ENCODE measurements around the gene NFATC1. TPM values are rescaled to one million over a fixed set of nuclear protein-coding genes. Genes with fewer than 3 reads are reported as not detected.
"Not testable (repeated sequence)": the region's sequence is repeated elsewhere in the genome, so short reads cannot be mapped to it uniquely, and the experiment has no call there.

NFATC1 gene
- total RNA-seq, 3 donors from 2014 or later, result 62.7 to 80.8 (median 75.2) TPM

GRCh38 chr18:79368681-79369080, 27.0 kb upstream of the NFATC1 start:
- peaks cover 17% of the 10 kb centered on the region for H3K36me3 Mint-ChIP-seq (ENCODE audit: insufficient read depth)

DNA sequence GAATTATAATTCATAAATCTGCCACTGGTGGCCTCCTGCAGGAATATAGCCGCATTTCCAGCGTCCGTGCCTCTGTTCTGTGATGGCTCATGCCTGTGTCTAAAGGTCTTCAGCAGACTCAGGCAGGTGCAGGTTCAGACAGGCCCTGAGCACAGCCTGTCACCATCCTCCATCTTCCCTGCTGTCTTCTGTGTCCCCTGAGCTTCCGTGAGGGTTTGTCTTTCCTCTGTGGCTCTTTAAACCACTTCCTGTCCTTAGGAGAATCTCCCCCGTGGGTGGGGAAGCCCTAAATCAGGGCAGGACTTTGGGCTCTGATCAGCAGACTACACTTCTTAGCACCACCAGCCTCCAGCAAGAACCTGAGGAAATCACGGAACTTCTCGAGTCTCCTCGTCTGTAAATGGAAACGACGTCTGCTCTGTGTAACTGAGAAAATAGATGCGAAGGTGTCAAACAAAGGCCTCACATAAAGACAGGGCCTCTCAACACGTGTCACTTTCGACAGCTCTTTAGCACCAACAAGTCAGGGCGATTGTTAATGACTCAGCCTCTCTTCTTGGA, 24.1 kb upstream of the NFATC1 start:
- ATAC-seq (peak; percentile 38 to 40), DNase-seq (no peak)
- H3K9me3 Mint-ChIP-seq, result no peaks in the 10 kb centered on the region
- H3K27me3 Mint-ChIP-seq (ENCODE audit: low read depth), result no peaks in the 10 kb centered on the region
- peaks cover 35% of the 10 kb centered on the region for H3K4me1 Mint-ChIP-seq (ENCODE audit: low read depth)
- H3K36me3 Mint-ChIP-seq (ENCODE audit: insufficient read depth), result peaks cover 6% of the 10 kb centered on the region
- no peak overlapping the region for H3K4me3 Mint-ChIP-seq

More at GRCh38 chr18:79368681-79369080, 27.0 kb upstream of the NFATC1 start:
- Mint-ChIP-seq H3K4me3 (no peak overlapping the region), H3K27me3 (ENCODE audit: low read depth) (no peaks in the 10 kb centered on the region), H3K4me1 (ENCODE audit: low read depth) (peaks cover 35% of the 10 kb centered on the region), H3K9me3 (no peaks in the 10 kb centered on the region)
- no peak for DNase-seq
- peak; percentile 48 to 53 for ATAC-seq

DNA sequence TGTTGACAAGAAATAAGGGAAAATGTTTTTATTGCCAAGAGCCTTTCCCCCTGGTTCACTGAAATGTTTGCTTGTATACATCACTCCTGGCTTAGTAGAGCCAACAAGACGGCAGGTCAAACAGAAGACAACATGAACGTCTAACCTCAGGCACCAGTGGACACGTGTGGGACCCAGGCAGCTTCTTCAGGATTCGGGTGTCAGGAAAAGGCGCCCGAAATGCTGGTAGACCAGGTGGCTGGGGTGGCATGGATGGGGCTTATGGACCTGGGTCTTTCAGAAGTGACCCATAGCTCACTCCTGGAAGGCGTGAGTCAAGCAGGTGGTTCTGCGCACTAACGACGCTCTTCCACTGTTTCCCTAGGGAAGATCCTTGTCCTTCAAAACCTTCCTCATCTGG, 23.3 kb upstream of the NFATC1 start:
- Mint-ChIP-seq H3K27me3 (ENCODE audit: low read depth) (no peaks in the 10 kb centered on the region), H3K4me3 (no peak overlapping the region), H3K36me3 (ENCODE audit: insufficient read depth) (peaks cover 6% of the 10 kb centered on the region), H3K9me3 (no peaks in the 10 kb centered on the region), H3K4me1 (ENCODE audit: low read depth) (peaks cover 33% of the 10 kb centered on the region)
- DNase-seq (no peak), ATAC-seq (no peak)

GRCh38 chr18:79372991-79373390, 22.7 kb upstream of the NFATC1 start:
- H3K9me3 Mint-ChIP-seq, result no peaks in the 10 kb centered on the region
- ATAC-seq (no peak), DNase-seq (no peak)
- no peak overlapping the region for H3K4me3 Mint-ChIP-seq
- no peaks in the 10 kb centered on the region for H3K27me3 Mint-ChIP-seq (ENCODE audit: low read depth)
- peaks cover 6% of the 10 kb centered on the region for H3K36me3 Mint-ChIP-seq (ENCODE audit: insufficient read depth)
- H3K4me1 Mint-ChIP-seq (ENCODE audit: low read depth), result peaks cover 28% of the 10 kb centered on the region

DNA sequence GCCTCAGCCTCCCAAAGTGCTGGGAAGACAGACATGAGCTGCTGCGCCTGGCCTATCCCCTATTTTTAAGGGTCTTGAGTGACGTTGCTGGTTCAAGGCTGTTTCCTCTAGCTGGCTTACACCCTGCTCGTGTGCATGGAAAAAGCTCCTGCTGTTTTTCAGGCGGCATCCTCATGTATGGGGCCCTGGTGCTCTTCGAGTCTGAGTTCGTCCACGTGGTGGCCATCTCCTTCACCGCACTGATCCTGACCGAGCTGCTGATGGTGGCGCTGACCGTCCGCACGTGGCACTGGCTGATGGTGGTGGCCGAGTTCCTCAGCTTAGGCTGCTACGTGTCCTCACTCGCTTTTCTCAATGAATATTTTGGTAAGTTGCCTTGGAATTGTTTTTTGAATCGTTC, 22.0 kb upstream of the NFATC1 start:
- Mint-ChIP-seq H3K4me1 (ENCODE audit: low read depth) (peaks cover 21% of the 10 kb centered on the region), H3K27me3 (ENCODE audit: low read depth) (no peaks in the 10 kb centered on the region)
- ATAC-seq, result no peak

GRCh38 chr18:79374408-79375171, 21.1 kb upstream of the NFATC1 start:
- H3K27me3 Mint-ChIP-seq (ENCODE audit: low read depth), result no peaks in the 10 kb centered on the region
- H3K4me1 Mint-ChIP-seq (ENCODE audit: low read depth), result peaks cover 26% of the 10 kb centered on the region
- H3K4me3 Mint-ChIP-seq, result no peak overlapping the region

More for the DNA sequence above, 22.0 kb upstream of the NFATC1 start:
- DNase-seq, result no peak
- peaks cover 9% of the 10 kb centered on the region for H3K36me3 Mint-ChIP-seq (ENCODE audit: insufficient read depth)
- no peaks in the 10 kb centered on the region for H3K9me3 Mint-ChIP-seq
- no peak overlapping the region for H3K4me3 Mint-ChIP-seq

DNA sequence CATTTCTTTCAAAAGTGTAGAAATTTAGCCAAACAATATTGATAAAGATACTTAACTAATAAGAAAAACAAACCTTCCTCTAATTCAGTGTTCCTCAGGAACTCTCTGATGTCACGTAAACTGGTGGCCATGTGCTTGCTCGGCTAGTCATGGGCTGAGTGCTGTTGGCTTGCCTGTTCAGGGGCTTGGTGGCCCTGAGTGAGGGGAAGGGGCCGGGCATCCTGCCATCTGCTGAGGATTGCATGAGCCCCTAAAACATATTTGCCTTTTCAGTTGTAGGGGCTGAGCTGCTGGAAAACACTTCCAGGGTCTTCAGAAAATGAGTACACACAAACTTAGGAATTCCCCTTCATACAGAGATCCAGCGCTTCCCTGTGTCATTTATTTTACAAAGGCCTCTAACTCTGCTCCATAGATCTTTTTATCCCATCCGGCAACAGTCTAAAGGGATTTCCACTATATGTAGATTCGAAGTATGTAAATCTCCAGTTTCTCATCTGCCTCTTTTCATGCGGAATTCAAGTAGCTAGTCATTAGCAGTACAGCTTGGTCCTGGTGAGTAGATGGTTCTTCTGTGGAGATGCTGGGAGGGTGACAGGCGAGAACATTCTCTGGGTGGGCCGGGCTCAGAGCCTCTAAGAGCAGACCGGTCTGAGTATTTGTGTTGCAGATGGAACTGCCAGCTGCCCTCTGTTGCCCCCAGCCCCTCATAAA, 20.1 kb upstream of the NFATC1 start:
- peaks cover 20% of the 10 kb centered on the region for H3K4me1 Mint-ChIP-seq (ENCODE audit: low read depth)
- H3K4me3 Mint-ChIP-seq, result no peak overlapping the region
- ATAC-seq, result no peak
- H3K36me3 Mint-ChIP-seq (ENCODE audit: insufficient read depth), result peaks cover 11% of the 10 kb centered on the region
- H3K9me3 Mint-ChIP-seq, result no peaks in the 10 kb centered on the region
- H3K27me3 Mint-ChIP-seq (ENCODE audit: low read depth), result no peaks in the 10 kb centered on the region
- DNase-seq, result no peak

More at GRCh38 chr18:79374408-79375171, 21.1 kb upstream of the NFATC1 start:
- ATAC-seq, result no peak
- DNase-seq, result no peak
- H3K36me3 Mint-ChIP-seq (ENCODE audit: insufficient read depth), result peaks cover 11% of the 10 kb centered on the region
- H3K9me3 Mint-ChIP-seq, result no peaks in the 10 kb centered on the region

DNA sequence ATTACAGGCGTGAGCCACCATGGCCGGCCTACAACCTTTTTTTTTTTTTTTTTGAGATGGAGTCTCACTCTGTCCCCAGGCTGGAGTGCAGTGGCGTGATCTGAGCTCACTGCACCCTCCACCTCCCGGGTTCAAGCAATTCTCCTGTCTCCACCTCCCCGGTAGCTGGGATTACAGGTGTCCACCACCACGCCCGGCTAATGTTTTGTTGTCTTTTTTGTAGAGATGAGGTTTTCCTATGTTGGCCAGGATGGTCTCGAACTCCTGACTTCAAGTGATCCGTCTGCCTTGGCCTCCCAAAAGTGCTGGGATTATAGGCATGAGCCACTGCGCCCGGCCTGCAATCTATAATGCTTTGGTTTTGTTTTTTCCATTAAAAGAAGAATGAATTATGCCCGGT, 19.1 kb upstream of the NFATC1 start:
- H3K4me3 Mint-ChIP-seq; ATAC-seq; DNase-seq; H3K27me3 Mint-ChIP-seq (ENCODE audit: low read depth); H3K9me3 Mint-ChIP-seq: not testable (repeated sequence)
- peaks cover 11% of the 10 kb centered on the region for H3K36me3 Mint-ChIP-seq (ENCODE audit: insufficient read depth)
- peaks cover 10% of the 10 kb centered on the region for H3K4me1 Mint-ChIP-seq (ENCODE audit: low read depth)

GRCh38 chr18:79377187-79377891, 18.4 kb upstream of the NFATC1 start:
- H3K4me1 Mint-ChIP-seq (ENCODE audit: low read depth), result peaks cover 8% of the 10 kb centered on the region
- no peak for DNase-seq
- H3K36me3 Mint-ChIP-seq (ENCODE audit: insufficient read depth), result peaks cover 9% of the 10 kb centered on the region
- ATAC-seq, result no peak
- H3K27me3 Mint-ChIP-seq (ENCODE audit: low read depth), result no peaks in the 10 kb centered on the region
- H3K4me3 Mint-ChIP-seq, result no peak overlapping the region
- no peaks in the 10 kb centered on the region for H3K9me3 Mint-ChIP-seq

DNA sequence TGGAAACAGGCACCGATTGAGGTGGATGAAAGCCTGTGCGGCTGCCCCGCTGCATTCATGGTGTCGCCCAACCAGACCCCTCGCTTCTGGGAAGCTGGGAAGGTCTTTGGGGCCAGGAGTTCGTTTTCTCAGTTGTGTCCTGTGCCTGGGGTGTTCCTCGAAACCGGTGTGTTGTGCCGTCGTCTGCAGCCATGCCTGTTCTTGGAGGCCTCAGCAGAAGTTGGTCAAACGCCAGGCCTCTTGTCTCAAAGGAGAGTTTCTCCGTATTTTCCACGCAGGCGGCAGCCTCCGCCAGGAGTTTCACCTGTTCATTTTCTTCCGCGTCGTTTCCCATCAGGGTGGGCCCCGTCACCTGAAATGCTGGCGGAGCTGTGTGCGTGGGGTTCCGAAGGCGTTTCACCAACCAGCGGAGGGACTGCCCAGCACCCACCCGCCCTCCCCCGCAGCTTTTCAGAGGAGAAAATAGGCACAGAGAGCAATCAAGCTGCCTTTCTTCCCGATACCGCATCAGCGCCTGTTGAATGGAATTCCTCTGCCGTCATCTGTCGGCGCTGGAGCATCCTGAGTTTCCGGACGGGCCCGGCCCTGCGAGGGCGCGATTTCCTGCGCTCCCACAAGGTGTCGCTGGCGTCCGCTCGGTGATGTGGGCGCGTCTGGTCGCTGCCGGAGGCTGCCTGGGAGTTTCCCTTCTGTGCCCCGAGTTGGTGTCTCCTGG, 17.0 kb upstream of the NFATC1 start:
- ATAC-seq (peak; percentile 84 to 91), DNase-seq (peak; percentile 84)
- H3K27me3 Mint-ChIP-seq (ENCODE audit: low read depth), result no peaks in the 10 kb centered on the region
- H3K4me3 Mint-ChIP-seq, result no peak overlapping the region
- H3K4me1 Mint-ChIP-seq (ENCODE audit: low read depth), result peaks cover 8% of the 10 kb centered on the region
- H3K9me3 Mint-ChIP-seq, result no peaks in the 10 kb centered on the region
- peaks cover 8% of the 10 kb centered on the region for H3K36me3 Mint-ChIP-seq (ENCODE audit: insufficient read depth)

GRCh38 chr18:79379251-79379905, 16.4 kb upstream of the NFATC1 start:
- H3K4me3 Mint-ChIP-seq, result no peak overlapping the region
- ATAC-seq, result no peak
- no peak for DNase-seq
- peaks cover 8% of the 10 kb centered on the region for H3K4me1 Mint-ChIP-seq (ENCODE audit: low read depth)
- H3K9me3 Mint-ChIP-seq, result no peaks in the 10 kb centered on the region
- H3K36me3 Mint-ChIP-seq (ENCODE audit: insufficient read depth), result peaks cover 8% of the 10 kb centered on the region
- H3K27me3 Mint-ChIP-seq (ENCODE audit: low read depth), result no peaks in the 10 kb centered on the region

DNA sequence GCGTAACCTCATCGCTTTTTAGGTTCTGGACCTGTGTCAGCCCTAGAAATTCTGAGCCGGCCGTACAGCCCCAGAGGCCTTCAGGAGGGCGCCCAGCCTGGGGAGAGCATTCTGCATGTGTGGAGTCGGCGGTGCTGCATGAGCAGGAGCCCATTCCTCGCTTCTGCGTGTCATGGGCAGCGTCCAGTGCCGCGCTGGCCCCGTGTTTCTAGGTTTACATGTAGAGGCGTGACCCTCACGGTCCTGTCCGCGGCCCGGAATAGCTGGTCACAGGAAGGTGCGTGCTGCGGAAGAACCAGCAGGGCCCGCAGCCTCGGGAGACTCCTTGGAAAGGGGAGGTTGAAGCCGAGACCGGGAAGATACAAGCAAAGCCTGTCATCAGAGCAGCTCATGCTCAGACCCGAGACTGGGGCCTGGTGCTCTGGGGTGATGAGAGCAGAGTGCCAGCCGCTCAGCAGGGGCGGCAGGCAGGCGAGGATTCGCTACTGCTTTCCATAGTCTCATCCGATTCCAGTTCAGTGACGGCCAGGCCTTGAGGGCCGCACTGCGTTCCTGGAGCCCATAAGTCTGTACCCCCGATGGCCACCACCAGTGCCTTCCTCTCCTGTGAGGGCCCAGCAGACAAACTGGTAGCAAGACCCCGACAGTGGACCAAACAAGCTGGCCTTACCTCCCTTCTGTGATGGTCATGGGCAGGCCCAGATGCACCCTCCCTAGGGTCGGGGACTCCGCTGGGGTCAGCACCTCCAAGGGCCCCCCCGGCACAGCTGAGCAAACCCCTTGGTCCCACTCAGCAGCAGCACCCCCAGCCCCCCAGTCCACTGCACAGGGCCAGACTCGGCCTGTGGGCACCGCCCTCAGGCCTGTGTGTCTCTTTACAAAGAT, 15.6 kb upstream of the NFATC1 start:
- H3K27me3 Mint-ChIP-seq (ENCODE audit: low read depth), result no peaks in the 10 kb centered on the region
- H3K4me3 Mint-ChIP-seq, result no peak overlapping the region
- no peaks in the 10 kb centered on the region for H3K9me3 Mint-ChIP-seq
- no peak for ATAC-seq
- peaks cover 8% of the 10 kb centered on the region for H3K4me1 Mint-ChIP-seq (ENCODE audit: low read depth)
- peaks cover 6% of the 10 kb centered on the region for H3K36me3 Mint-ChIP-seq (ENCODE audit: insufficient read depth)
- DNase-seq, result no peak

Data from activated T-cell treated with anti-CD3 and anti-CD28 coated beads, Interleukin-2, amount 50 U/mL, for 4 hours (primary cell).